BE2C (cell line): ENCODE data around the gene SNIP1.
A peak's percentile ranks its signal among the peaks of the same experiment; 100 is the strongest.
"Not testable (repeated sequence)": the region's sequence is repeated elsewhere in the genome, so short reads cannot be mapped to it uniquely, and the experiment has no call there.

Source experiments
- DNase-seq: peaks from one replicate; pipeline ENCODE4 v3.0.0-alpha.2; 2020
- H3K27me3 ChIP-seq: fragments of 250-450 bp; sonication (Bioruptor Pico); 2 replicates; pipeline ENCODE4 v1.5.1; 2020; ENCODE audit warnings: mild to moderate bottlenecking
- H3K36me3 ChIP-seq: fragments of 250-450 bp; sonication (Bioruptor Pico); 2 replicates; pipeline ENCODE4 v1.5.1; 2020; ENCODE audit warnings: mild to moderate bottlenecking
- H3K4me1 ChIP-seq: fragments of 250-450 bp; sonication (Bioruptor Pico); 2 replicates; pipeline ENCODE4 v1.5.1; 2020
- H3K4me3 ChIP-seq: 2 replicates; pipeline ENCODE4 v1.5.1; 2011; ENCODE audit warnings: low read depth, low read length
- H3K9me3 ChIP-seq: fragments of 250-450 bp; sonication (Bioruptor Pico); 2 replicates; pipeline ENCODE4 v1.5.1; 2020
- TF ChIP-seq, protein P1 (sequence below): IDR thresholded peaks from 2 replicates; pipeline ENCODE4 v1.5.1; 2012; ENCODE audit warnings: mild to moderate bottlenecking, low read depth, low read length

Gene SNIP1

DNA sequence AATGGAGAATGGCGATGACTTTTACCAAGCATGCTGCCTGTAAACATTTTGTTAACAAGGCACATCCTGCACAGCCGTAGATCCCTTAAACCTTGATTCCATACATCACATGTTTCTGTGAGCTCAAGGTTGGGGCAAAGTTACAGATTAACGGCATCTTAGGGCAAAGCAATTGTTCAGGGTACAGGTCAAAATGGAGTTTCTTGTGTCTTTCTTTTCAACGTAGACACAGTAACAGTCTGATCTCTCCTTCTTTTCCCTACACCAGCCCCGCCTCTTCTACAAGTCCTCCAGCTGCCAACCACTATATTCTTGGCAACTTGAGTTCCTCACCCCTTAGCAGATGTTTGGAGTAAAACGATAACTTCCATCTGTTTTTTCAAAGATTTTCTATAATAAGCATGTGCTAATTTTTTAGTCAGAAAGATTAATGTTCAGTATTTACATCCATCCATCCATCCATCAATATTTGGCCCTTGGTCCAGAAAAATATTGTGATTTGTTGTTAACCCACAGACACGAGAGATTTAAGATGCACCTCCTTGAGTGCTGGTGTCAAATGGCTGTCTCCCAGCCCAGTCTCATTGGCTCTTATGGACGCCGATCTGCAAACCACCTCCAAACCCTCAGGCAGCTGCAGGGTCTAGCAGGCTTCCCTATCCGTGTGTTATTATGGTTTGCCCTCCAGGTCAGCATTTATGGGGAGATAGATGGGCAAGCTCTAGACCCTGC, 6.5 kb upstream of the SNIP1 start:
- Histone ChIP-seq H3K4me1 (no peaks in the 10 kb centered on the region), H3K4me3 (no peak overlapping the region), H3K36me3 (no peaks in the 10 kb centered on the region), H3K27me3 (no peaks in the 10 kb centered on the region), H3K9me3 (no peaks in the 10 kb centered on the region)
- TF ChIP-seq, protein P1, sequence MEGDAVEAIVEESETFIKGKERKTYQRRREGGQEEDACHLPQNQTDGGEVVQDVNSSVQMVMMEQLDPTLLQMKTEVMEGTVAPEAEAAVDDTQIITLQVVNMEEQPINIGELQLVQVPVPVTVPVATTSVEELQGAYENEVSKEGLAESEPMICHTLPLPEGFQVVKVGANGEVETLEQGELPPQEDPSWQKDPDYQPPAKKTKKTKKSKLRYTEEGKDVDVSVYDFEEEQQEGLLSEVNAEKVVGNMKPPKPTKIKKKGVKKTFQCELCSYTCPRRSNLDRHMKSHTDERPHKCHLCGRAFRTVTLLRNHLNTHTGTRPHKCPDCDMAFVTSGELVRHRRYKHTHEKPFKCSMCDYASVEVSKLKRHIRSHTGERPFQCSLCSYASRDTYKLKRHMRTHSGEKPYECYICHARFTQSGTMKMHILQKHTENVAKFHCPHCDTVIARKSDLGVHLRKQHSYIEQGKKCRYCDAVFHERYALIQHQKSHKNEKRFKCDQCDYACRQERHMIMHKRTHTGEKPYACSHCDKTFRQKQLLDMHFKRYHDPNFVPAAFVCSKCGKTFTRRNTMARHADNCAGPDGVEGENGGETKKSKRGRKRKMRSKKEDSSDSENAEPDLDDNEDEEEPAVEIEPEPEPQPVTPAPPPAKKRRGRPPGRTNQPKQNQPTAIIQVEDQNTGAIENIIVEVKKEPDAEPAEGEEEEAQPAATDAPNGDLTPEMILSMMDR = no peak
- DNase-seq = no peak

DNA sequence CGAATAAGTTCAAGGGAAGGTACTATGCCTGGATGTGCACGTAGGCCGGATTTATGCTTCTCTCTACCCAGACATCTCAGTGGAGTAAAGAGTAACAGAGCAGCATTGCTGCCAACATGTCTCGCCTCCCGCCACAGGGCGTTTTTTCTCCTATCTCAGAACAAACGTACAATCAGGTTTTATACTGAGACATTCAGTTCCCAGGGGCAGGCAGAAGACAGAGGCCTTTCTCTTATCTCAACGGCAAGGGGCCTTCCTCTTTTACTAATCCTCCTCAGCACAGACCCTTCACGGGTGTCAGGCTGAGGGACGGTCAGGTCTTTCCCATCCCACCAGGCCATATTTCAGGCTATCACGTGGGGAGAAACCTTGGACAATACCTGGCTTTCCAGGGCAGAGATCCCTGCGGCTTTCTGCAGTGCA, 5.9 kb upstream of the SNIP1 start:
- H3K9me3 ChIP-seq, H3K27me3 ChIP-seq, H3K4me3 ChIP-seq, DNase-seq, H3K4me1 ChIP-seq, H3K36me3 ChIP-seq: not testable (repeated sequence)

DNA sequence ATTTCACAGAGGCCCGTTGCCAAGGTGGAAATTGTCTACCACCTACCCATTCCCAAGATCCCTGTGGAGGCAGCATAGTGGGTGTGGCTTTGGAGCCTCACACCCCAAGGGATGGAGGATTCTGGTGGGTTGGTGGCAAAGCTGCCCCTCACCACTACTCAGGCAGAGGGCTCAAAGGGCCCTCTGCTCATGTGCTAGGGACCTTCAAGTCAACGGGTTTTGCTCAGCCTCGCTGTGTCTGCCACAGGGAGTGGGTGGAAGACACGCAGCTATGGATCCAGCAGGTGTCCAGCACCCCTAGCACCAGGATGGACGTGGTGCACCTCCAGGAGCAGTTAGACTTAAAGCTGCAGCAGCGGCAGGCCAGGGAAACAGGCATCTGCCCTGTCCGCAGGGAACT, 5.0 kb upstream of the SNIP1 start:
- TF ChIP-seq, protein P1 = no peak
- no peaks in the 10 kb centered on the region for H3K4me1 ChIP-seq
- H3K27me3 ChIP-seq = no peaks in the 10 kb centered on the region
- H3K9me3 ChIP-seq = no peaks in the 10 kb centered on the region
- H3K36me3 ChIP-seq = no peaks in the 10 kb centered on the region
- no peak overlapping the region for H3K4me3 ChIP-seq
- DNase-seq = no peak

DNA sequence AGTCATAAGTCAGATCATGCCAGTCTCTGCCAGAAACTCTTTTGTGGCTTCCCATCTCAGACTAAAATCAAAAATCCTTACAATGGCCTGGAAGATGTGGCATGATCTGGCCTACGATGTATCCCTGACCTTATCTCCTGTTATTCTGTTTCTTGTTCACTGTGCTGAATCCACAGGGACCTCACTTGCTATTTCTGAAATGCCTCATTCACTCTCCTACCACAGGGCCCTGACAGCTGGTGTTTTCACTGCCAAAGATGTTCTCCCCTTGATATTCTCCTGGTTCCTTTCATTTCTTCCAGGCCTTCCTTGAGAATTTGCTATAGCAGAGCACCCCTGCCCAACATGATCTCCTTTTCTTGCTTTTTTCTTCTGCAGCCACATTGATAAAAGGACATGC, 4.3 kb upstream of the SNIP1 start:
- TF ChIP-seq, protein P1 = no peak
- no peaks in the 10 kb centered on the region for H3K9me3 ChIP-seq
- no peaks in the 10 kb centered on the region for H3K27me3 ChIP-seq
- no peaks in the 10 kb centered on the region for H3K4me1 ChIP-seq
- no peak for DNase-seq
- H3K4me3 ChIP-seq = no peak overlapping the region
- no peaks in the 10 kb centered on the region for H3K36me3 ChIP-seq

DNA sequence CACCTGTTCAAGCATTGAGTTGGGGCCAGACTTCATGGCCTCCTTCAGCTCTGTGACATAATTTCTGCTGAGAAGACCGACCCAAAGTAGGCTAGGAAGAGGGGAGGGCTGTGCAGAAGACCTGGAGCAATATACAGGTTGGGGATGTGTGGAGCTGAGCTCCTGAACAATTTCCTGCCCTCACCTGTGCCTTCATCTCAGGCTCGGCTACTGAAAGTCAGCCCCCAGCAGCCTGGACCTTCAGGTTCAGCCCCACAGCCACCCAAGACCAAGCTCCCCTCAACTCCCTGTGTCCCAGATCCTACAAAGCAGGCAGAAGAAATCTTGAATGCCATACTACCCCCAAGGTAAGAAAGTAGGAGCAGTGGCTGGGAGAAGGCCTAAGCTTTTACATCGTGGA, 3.3 kb upstream of the SNIP1 start:
- Histone ChIP-seq H3K27me3 (no peaks in the 10 kb centered on the region), H3K36me3 (no peaks in the 10 kb centered on the region), H3K4me3 (no peak overlapping the region), H3K4me1 (no peaks in the 10 kb centered on the region), H3K9me3 (no peaks in the 10 kb centered on the region)
- TF ChIP-seq, protein P1 = no peak
- no peak for DNase-seq

DNA sequence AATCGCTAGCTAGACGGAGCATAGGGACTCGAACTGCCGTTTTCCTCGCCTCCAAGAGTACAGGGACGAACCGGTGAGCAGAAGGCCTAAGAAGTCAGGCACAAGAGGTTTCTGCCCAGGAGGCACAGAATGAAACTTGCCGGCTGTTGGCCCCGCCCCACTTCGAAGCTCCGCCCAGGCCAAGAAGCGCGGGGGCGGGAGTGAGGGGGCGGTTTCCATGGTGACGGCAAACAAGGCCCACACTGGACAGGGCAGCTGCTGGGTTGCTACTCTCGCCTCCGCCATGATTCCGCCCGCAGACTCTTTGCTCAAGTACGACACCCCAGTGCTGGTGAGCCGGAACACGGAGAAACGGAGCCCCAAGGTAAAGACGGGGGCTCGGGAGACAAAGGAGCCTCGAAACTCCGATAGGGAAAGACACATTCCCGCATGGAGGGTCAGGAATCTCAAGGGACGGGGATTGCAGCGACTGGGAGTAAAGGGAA, 2.7 kb upstream of the SNIP1 start, which contains the start of gene DNALI1:
Gene DNALI1, plus strand, starts transcription at position 229 of the 485 bp plus-strand sequence. Its CDS starts 55 bp downstream, at position 284.
- H3K9me3 ChIP-seq = no peaks in the 10 kb centered on the region
- H3K4me1 ChIP-seq = no peaks in the 10 kb centered on the region

More for the DNA sequence above, 2.7 kb upstream of the SNIP1 start, which contains the start of gene DNALI1:
- Histone ChIP-seq H3K27me3 (no peaks in the 10 kb centered on the region), H3K36me3 (no peaks in the 10 kb centered on the region), H3K4me3 (peak within 1 kb of the TSS; percentile 28)
- peak; percentile 76 for DNase-seq
- TF ChIP-seq, protein P1 = no peak
